Measurements from ENCODE around the gene CNTNAP4. TPM values are rescaled to one million over a fixed set of nuclear protein-coding genes. Genes with fewer than 3 reads are reported as not detected.

The CNTNAP4 gene
- polyA plus RNA-seq, 1 donor from 2014 or later = 75.8 TPM

GRCh38 chr16:76443973-76444372 lies 166.8 kb downstream of the CNTNAP4 start:
- Histone ChIP-seq H4K20me1 (ENCODE audit: insufficient read depth) (no peaks in the 10 kb centered on the region), H3K4me3 (ENCODE audit: low read length) (no peak overlapping the region), H3K36me3 (ENCODE audit: insufficient read depth, low read length) (no peaks in the 10 kb centered on the region), H3K4me2 (ENCODE audit: low read length) (no peak overlapping the region), H3K27me3 (ENCODE audit: insufficient read depth, low read depth, low read length) (no peaks in the 10 kb centered on the region), H3K9me2 (ENCODE audit: insufficient read depth, low read length) (no peaks in the 10 kb centered on the region), H3F3A (ENCODE audit: insufficient read depth, low read length, poor library complexity, severe bottlenecking) (no peaks in the 10 kb centered on the region), H3K27ac (ENCODE audit: low read length) (no peak overlapping the region), H3K9ac (ENCODE audit: low read length) (no peak overlapping the region), H3K9me3 (ENCODE audit: low read length) (no peaks in the 10 kb centered on the region), H3K79me2 (replicated peaks; ENCODE audit: insufficient read depth, low read length) (no peaks in the 10 kb centered on the region), H2AFZ (ENCODE audit: low read depth, low read length) (no peak overlapping the region)
- TF ChIP-seq POLR2AphosphoS5 (IDR thresholded peaks at IDR 0.05) (no peak), REST (IDR thresholded peaks at IDR 0.05; ENCODE audit: borderline replicate concordance) (no peak), MXI1 (conservative IDR thresholded peaks at IDR 0.05; ENCODE audit: poor library complexity, severe bottlenecking) (no peak), EP300 (conservative IDR thresholded peaks at IDR 0.05; ENCODE audit: poor library complexity, severe bottlenecking) (no peak), EZH2 (IDR thresholded peaks at IDR 0.05; ENCODE audit: borderline replicate concordance, insufficient read depth, low read length, poor library complexity, severe bottlenecking) (no peak), RAD21 (conservative IDR thresholded peaks at IDR 0.05) (no peak), TAF1 (IDR thresholded peaks at IDR 0.05; ENCODE audit: low read depth) (no peak), SMC3 (conservative IDR thresholded peaks at IDR 0.05; ENCODE audit: poor library complexity) (no peak)
- TF ChIP-seq, protein P1, sequence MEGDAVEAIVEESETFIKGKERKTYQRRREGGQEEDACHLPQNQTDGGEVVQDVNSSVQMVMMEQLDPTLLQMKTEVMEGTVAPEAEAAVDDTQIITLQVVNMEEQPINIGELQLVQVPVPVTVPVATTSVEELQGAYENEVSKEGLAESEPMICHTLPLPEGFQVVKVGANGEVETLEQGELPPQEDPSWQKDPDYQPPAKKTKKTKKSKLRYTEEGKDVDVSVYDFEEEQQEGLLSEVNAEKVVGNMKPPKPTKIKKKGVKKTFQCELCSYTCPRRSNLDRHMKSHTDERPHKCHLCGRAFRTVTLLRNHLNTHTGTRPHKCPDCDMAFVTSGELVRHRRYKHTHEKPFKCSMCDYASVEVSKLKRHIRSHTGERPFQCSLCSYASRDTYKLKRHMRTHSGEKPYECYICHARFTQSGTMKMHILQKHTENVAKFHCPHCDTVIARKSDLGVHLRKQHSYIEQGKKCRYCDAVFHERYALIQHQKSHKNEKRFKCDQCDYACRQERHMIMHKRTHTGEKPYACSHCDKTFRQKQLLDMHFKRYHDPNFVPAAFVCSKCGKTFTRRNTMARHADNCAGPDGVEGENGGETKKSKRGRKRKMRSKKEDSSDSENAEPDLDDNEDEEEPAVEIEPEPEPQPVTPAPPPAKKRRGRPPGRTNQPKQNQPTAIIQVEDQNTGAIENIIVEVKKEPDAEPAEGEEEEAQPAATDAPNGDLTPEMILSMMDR (IDR thresholded peaks at IDR 0.05; ENCODE audit: poor library complexity, severe bottlenecking) = no peak

DNA sequence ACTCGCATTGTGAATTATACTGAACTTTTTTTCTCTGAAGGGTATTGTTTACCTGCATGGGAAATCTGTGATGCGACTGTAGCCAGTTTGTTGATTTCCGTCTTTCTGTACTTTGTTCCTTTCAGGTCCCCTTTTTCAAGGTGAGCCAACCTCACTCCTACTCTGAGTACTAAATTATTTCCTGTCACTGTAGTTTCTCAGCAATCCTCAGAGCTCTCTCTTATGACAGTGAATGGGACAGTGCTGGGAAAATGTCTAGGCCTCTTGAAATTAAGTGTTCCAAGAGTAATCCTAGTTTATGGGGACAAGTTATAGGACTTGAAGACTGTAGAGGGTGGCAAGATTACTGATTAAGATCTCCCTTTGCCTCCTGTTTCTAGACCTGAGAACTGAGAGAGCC lies 167.6 kb downstream of the CNTNAP4 start:
- H3K79me2 ChIP-seq (replicated peaks; ENCODE audit: insufficient read depth, low read length) = no peaks in the 10 kb centered on the region
- no peaks in the 10 kb centered on the region for H3K9me2 ChIP-seq (ENCODE audit: insufficient read depth, low read length)
- no peaks in the 10 kb centered on the region for H3K36me3 ChIP-seq (ENCODE audit: insufficient read depth, low read length)
- H3K9me3 ChIP-seq (ENCODE audit: low read length) = no peaks in the 10 kb centered on the region
- no peaks in the 10 kb centered on the region for H4K20me1 ChIP-seq (ENCODE audit: insufficient read depth)
- no peak overlapping the region for H3K4me2 ChIP-seq (ENCODE audit: low read length)
- no peak overlapping the region for H3K4me3 ChIP-seq (ENCODE audit: low read length)
- no peaks in the 10 kb centered on the region for H3K27me3 ChIP-seq (ENCODE audit: insufficient read depth, low read depth, low read length)
- no peak overlapping the region for H3K27ac ChIP-seq (ENCODE audit: low read length)
- no peaks in the 10 kb centered on the region for H3F3A ChIP-seq (ENCODE audit: insufficient read depth, low read length, poor library complexity, severe bottlenecking)
- no peak overlapping the region for H3K9ac ChIP-seq (ENCODE audit: low read length)
- H2AFZ ChIP-seq (ENCODE audit: low read depth, low read length) = no peak overlapping the region
- TF ChIP-seq, protein P1 (IDR thresholded peaks at IDR 0.05; ENCODE audit: poor library complexity, severe bottlenecking) = no peak
- TF ChIP-seq POLR2AphosphoS5 (IDR thresholded peaks at IDR 0.05) (no peak), EZH2 (IDR thresholded peaks at IDR 0.05; ENCODE audit: borderline replicate concordance, insufficient read depth, low read length, poor library complexity, severe bottlenecking) (no peak), TAF1 (IDR thresholded peaks at IDR 0.05; ENCODE audit: low read depth) (no peak), REST (IDR thresholded peaks at IDR 0.05; ENCODE audit: borderline replicate concordance) (no peak), MXI1 (conservative IDR thresholded peaks at IDR 0.05; ENCODE audit: poor library complexity, severe bottlenecking) (no peak), RAD21 (conservative IDR thresholded peaks at IDR 0.05) (no peak), EP300 (conservative IDR thresholded peaks at IDR 0.05; ENCODE audit: poor library complexity, severe bottlenecking) (no peak), SMC3 (conservative IDR thresholded peaks at IDR 0.05; ENCODE audit: poor library complexity) (no peak)

Data from neural cell (in vitro differentiated cells).